NCI-H128 (cell line): ENCODE results near the gene TCEANC2.
"Not testable (repeated sequence)": the region's sequence is repeated elsewhere in the genome, so short reads cannot be mapped to it uniquely, and the experiment has no call there.

Source experiments
- DNase-seq: peaks from one replicate; lab custom pipeline; 2025; ENCODE audit not compliant: unreplicated experiment; lab: John Stamatoyannopoulos, UW

The TCEANC2 gene

GRCh38 chr1:54084794-54085193 is 31.4 kb downstream of the TCEANC2 start:
- no peak for DNase-seq

- no peak for DNase-seq
Measured at GRCh38 chr1:54086754-54087153, 33.3 kb downstream of the TCEANC2 start.

DNA sequence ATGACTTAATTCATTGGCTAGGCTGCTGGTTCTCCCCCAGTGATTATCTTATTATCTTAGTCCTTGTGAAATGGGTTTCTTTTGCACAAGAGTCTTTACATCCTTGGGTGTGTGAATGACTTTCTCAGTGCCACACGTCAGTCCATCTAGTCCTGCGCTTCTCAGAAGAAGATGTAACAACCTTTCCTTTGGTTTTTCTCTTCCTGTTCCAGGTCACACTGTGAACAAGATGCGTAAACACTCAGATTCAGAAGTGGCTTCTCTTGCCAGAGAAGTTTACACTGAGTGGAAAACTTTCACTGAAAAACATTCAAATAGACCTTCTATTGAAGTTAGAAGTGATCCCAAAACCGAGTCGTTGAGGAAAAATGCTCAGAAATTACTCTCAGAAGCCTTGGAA is 35.0 kb downstream of the TCEANC2 start:
- no peak for DNase-seq

- DNase-seq: no peak
Measured at GRCh38 chr1:54091666-54092065, 38.3 kb downstream of the TCEANC2 start.

- no peak for DNase-seq
Measured at GRCh38 chr1:54094001-54094729, 40.8 kb downstream of the TCEANC2 start.

DNA sequence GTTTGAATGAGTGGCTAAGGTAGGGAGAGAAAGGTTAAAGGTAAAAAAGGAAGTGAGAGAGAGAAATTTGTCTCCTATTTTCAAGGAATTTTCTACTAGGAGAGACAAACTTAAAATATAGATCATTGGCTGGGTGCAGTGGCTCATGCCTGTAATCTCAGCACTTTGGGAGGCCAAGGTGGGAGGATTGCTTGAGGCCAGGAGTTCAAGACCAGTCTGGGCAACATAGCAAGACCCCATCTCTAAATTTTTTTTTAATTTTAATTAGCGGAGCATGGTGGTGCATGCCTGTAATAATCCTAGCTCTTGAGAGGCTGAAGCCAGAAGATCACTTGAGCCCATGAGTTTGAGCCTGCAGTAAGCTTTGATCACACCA is 41.3 kb downstream of the TCEANC2 start:
- not testable (repeated sequence) for DNase-seq

- no peak for DNase-seq
Measured at GRCh38 chr1:54095546-54096226, 42.3 kb downstream of the TCEANC2 start.

DNA sequence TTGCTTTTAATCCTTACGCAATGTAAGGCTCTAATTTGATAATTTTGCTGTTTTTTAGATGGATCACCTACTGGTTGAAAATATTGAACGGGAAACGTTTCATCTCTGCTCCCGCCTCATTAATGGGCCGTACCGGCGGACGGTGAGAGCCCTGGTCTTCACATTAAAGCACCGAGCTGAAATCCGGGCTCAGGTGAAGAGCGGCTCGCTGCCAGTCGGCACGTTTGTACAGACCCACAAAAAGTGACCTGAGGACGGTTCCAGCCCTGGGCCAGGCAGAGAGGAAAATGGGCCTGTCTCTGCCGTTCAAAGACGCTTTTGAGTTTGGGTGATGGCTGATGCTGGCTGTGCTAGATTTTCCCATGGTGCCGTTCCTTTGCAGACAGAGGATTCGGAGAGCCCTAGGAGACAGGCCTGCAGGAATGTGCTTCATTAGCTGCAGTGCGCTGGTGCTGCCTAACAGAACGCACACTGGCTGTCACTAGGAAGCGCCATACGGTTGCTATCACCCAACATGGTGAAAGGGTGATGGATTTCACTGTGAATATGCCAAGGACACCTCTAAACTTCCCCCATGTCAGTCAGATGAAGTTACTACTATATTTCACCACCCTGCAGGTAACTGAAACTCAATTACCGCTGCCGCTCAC is 42.9 kb downstream of the TCEANC2 start:
- DNase-seq: no peak

DNA sequence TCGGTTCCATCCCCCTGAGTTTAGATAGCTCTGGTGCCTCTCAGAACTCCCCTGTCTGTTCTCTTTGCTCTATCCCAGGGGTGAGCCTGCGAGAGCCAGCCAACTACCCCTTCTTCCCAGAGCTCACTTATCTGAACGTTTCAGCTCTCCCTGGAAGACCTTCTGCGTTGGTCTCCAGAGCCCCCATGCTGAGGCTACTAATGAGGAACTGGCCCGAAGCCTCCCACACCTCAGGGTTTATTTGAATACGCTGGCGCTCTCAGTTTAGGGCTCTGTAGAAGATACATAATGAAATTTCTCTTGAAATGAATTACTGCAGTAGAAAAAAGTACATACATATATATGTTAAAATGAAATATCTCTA is 43.5 kb downstream of the TCEANC2 start:
- DNase-seq: no peak

DNA sequence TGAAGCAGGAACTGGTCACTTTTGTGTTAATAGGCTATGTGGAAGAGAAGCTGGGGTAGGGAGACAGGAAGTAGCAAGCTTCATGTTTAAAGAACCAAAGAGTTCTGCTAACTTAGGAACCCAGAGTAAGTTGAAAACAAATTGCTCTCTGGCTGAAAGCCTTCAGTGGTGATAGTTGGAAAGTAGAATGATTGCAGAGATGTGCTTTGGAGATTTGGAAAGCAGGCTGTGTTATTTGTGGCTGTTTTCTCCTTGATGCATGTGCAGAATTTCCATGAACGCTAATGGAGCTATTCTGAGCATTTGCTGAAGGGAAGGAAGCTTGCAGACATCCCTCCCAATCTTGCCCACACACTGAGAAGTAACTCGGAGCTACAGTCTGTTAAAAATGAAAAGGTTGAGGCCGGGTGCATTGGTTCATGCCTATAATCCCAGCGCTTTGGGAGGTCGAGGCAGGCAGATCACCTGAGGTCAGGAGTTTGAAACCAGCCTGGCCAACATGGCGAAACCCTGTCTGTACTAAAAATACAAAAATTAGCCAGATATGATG is 45.7 kb downstream of the TCEANC2 start:
- DNase-seq: no peak

DNA sequence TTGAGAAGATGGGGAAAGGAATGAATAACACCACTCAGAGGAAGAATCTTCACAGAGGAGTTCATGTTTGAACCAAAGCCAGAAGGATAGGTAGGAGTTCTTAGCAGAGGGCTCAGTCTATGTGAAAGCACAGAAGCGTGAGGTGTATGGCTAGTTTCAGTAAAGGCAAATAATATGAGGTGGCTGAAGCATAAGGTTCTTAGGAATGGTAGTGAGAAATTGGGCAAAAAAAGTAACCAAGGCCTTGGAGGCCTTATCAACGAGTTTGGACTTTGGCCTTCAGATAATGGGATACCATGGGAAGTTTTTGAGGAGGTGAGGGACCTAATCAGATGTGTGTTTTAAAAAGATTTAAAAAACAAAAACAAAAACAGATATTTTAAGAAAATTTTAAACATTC is 47.1 kb downstream of the TCEANC2 start:
- no peak for DNase-seq

- DNase-seq: no peak
Measured at GRCh38 chr1:54103414-54103813, 50.0 kb downstream of the TCEANC2 start.

GRCh38 chr1:54104613-54105012 is 51.2 kb downstream of the TCEANC2 start:
- not testable (repeated sequence) for DNase-seq

DNA sequence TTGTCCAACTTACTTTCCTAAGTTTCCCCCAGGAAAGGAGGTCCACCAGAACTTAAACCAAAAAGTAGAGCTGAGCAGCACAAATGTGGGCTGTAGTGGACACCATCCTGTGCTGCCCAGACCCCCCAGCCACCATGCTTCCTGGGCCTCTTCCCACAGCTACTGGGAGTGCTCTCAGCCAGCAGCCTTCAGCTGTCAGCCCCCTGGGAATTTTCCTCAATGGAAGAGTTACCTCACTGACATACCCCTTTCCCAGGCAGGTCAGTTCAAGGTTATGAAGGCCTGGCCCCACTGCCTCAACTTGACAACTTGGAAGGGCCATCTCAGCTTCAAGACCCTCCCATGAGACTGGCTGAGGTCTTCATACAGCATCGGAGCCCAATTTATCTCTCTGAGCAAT is 51.7 kb downstream of the TCEANC2 start:
- no peak for DNase-seq

DNA sequence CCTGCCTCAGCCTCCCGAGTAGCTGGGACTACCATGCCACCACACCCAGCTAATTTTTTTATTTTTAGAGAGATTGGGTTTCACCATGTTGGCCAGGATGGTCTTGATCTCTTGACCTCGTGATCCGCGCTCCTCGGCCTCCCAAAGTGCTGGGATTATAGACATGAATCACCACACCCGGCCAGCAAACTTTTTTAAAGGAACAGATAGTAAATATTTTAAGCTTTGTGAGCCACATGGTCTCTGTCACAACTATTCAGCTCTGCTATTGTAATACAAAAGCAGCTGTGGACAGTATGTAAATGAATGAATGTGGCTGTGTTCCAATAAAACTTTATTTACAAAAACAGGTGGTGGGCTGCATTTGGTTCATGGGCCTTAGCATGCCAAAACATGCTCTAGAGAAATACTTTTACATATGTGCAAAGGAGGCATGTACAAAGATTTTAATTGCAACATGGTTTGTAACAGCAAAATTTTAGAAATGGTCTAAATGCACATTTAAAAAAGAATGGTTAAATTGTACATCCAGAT is 52.4 kb downstream of the TCEANC2 start:
- no peak for DNase-seq

GRCh38 chr1:54107131-54107530 is 53.7 kb downstream of the TCEANC2 start:
- no peak for DNase-seq

DNA sequence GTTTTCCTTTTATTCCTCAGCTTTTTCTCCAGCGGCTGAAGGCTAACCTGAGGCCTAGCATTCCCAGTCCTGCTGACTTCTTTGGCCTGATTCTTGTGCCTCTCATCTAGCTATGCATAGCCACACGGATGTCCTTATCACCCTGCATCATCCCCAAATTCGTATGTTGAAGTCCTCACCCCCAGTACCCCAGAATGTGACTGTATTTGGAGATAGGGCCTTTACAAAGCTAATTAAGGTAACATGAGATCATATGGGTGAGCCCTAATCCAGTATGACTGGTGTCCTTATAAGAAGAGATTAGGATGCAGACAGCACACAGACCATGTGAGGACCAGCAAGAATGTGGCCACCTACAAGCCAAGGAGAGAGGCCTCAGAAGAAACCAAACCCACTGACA is 54.7 kb downstream of the TCEANC2 start:
- DNase-seq: no peak

DNA sequence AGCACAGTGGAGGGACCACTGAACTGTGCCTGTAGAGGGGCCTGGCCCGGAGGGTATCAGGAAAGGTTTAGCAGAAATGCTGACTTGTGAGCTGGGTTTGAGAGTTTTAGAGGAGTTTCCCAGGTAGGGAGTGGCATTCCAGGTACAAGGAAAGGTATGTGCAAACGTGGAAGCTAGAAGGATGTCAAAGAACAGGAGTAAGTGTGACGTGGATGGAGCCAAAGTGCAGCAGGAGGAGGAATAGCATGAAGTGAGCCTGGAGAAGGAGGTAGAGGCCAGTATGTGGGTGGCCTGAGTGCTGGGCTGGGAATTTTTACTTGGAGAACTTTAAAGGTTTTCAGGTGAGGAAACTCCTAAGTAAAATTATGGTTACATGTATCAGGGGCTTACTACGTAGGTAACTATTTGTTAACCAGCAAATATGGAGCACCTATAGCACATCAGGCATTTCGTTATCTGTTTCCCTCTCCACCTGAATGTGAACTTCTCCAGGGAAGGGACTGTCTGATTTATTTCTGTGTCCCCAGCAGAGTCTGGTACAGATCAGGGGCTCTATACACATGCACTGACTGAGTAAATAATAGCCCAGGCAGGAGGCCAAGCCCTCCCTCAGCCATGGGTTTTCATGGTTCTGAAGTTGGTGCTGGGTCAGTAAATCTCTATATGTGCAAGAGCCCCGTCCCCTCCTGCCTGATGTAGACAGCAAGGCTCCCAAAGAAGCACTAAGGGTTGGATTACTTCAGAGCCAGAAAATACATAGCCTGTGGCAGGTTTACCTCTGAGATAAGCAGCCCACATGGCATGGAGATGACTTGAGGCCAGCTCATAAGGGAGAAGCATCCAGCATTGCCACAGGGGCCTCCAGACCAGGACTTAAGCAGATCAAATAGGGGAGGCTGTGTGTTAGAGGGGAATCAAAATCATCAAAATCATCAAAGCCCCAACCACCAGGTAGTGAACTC is 56.0 kb downstream of the TCEANC2 start:
- DNase-seq: no peak

GRCh38 chr1:54110996-54111395 is 57.6 kb downstream of the TCEANC2 start:
- no peak for DNase-seq

DNA sequence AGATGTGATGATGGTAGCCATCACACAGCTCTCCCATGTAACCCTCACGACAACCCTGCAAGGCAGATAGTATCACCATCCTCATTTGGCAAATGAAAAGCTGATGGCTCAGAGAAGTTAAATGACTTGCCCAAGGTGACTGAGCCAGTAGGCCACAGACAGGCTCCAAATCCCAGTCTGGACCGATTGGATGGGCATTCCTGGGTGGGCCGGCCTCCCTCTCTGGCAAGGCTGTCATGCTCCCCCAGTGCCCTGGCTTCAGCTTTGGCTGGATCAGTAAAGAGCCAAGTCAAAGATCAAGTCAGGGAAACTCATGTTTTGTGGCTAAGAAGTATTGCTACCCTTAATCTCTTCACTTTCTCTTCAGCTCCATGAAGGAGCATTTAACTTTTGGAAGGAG is 58.2 kb downstream of the TCEANC2 start:
- DNase-seq: no peak

DNA sequence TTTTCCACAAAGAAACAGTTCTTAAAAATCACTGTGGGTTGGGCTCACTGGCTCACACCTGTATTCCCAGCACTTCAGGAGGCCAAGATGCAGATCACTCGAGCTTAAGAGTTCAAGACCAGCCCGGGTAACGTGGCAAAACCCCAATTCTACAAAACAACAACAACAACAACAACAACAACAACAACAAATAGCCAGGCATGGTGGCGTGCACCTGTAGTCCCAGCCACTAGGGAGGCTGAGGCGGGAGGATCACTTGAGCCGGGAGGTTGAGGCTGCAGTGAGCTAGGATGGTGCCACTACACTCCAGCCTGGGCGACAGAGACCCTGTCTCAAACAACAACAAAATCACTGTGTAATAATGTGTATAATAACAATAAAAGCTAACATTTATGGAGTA is 58.6 kb downstream of the TCEANC2 start:
- no peak for DNase-seq
